HCT116 (cell line): ENCODE data around the gene CDH23. TPM values are rescaled to one million over a fixed set of nuclear protein-coding genes. Genes with fewer than 3 reads are reported as not detected.

Source experiments
- ATAC-seq: fragments of 200-7000 bp; cut with Tn5 transposase; 2 replicates; pipeline ENCODE4 v1.9.1; 2020; ENCODE audit warnings: mild to moderate bottlenecking, moderate library complexity
- BruUV-seq: library from RNA; stranded (reverse); fragments of 400-500 nt; replicated peaks from 2 replicates; lab custom pipeline; 2021; lab: Mats Ljungman, UMichigan
- CTCF ChIA-PET: fragments of 300-600 bp; sonication (Branson Sonifier 250); formaldehyde crosslinking; loops from one replicate; lab custom pipeline; 2021; ENCODE audit warnings: antibody characterized with exemption; lab: Charles Lee
- POLR2A ChIA-PET: fragments of 300-600, 350-600 bp; sonication (Branson Sonifier 250); formaldehyde crosslinking; loops from one replicate; lab custom pipeline; 2021; ENCODE audit warnings: antibody characterized with exemption; lab: Charles Lee
- RAD21 ChIA-PET, 2 experiments: fragments of 300-600 bp; sonication (Branson Sonifier 250); formaldehyde crosslinking; loops; one replicate each; lab custom pipeline; 2023; ENCODE audit warnings: low total read pairs in 2 of 2; ENCODE audit not compliant: uncharacterized antibody in 2 of 2, unreplicated experiment in 2 of 2, low non-redundant PET in 1 of 2; lab: Charles Lee
- DNase-seq: peaks from one replicate; pipeline ENCODE4 v3.0.0-alpha.2; 2010; ENCODE audit warnings: low read depth, low spot score
- H2AFZ ChIP-seq: fragments of 200-600 bp; shearing (Covaris generic), sonication (generic); 2 replicates; pipeline ENCODE4 v1.6.1; 2017; ENCODE audit warnings: low read depth, mixed run types, mixed read lengths, antibody characterized with exemption, low read length; ENCODE audit not compliant: poor library complexity, severe bottlenecking
- H3K27ac ChIP-seq: 2 replicates; pipeline ENCODE4 v1.5.1; 2012; ENCODE audit warnings: low read depth, low read length
- H3K27me3 ChIP-seq: fragments of 200-600 bp; sonication (generic); 2 replicates; pipeline ENCODE4 v1.6.1; 2016; ENCODE audit warnings: mixed run types, low read length, mixed read lengths; ENCODE audit not compliant: insufficient read depth
- H3K36me3 ChIP-seq, 2 experiments: fragments of 200-500 bp in 1 of 2; fragments of 200-600 bp in 1 of 2; sonication (Bioruptor generic) in 1 of 2; sonication (generic) in 1 of 2; 2 replicates each; pipeline versions ENCODE4 v1.5.1 to v1.6.1; 2014 to 2016; ENCODE audit warnings: low read length in 2 of 2, inconsistent platforms in 1 of 2, mixed read lengths in 1 of 2, mixed run types in 1 of 2; ENCODE audit not compliant: insufficient read depth in 2 of 2, control insufficient read depth in 1 of 2
- H3K4me1 ChIP-seq, 2 experiments: fragments of 200-600 bp in 1 of 2; sonication (generic) in 1 of 2; 2 replicates each; pipeline versions ENCODE4 v1.5.1 to v1.6.1; 2012 to 2017; ENCODE audit warnings: low read length in 2 of 2, inconsistent platforms in 1 of 2, mild to moderate bottlenecking in 1 of 2, mixed read lengths in 1 of 2, mixed run types in 1 of 2, moderate library complexity in 1 of 2; ENCODE audit not compliant: insufficient read depth in 2 of 2, control insufficient read depth in 1 of 2
- H3K4me2 ChIP-seq: fragments of 200-600 bp; sonication (generic); 2 replicates; pipeline ENCODE4 v1.6.1; 2017; ENCODE audit warnings: mixed run types, low read length, mixed read lengths
- H3K4me3 ChIP-seq, 2 experiments: fragments of 200-600 bp in 1 of 2; sonication (generic) in 1 of 2; replicated peaks in 1 of 2; 2 replicates each; pipeline ENCODE4 v1.5.1; 2011 to 2016; ENCODE audit warnings: low read length in 2 of 2, control low read depth in 1 of 2, low read depth in 1 of 2, mild to moderate bottlenecking in 1 of 2, mixed read lengths in 1 of 2, mixed run types in 1 of 2
- H3K79me2 ChIP-seq: fragments of 200-600 bp; sonication (generic); 2 replicates; pipeline ENCODE4 v1.6.1; 2017; ENCODE audit warnings: mild to moderate bottlenecking, mixed run types, low read length, moderate library complexity, mixed read lengths; ENCODE audit not compliant: insufficient read depth
- H3K9ac ChIP-seq: fragments of 200-600 bp; sonication (generic); 2 replicates; pipeline ENCODE4 v1.6.1; 2016; ENCODE audit warnings: low read length, mixed read lengths
- H3K9me2 ChIP-seq: fragments of 200-600 bp; sonication (generic), shearing (Covaris generic); 2 replicates; pipeline ENCODE4 v1.6.1; 2017; ENCODE audit warnings: mixed run types, mild to moderate bottlenecking, moderate library complexity; ENCODE audit not compliant: insufficient read depth
- H3K9me3 ChIP-seq, 2 experiments: fragments of 200-500 bp in 1 of 2; fragments of 200-600 bp in 1 of 2; sonication (Bioruptor generic) in 1 of 2; sonication (generic) in 1 of 2; 2 replicates each; pipeline ENCODE4 v1.6.1; 2014 to 2017; ENCODE audit warnings: low read length in 2 of 2, mixed read lengths in 2 of 2, inconsistent platforms in 1 of 2, low read depth in 1 of 2, mild to moderate bottlenecking in 1 of 2, mixed run types in 1 of 2, moderate library complexity in 1 of 2; ENCODE audit not compliant: control insufficient read depth in 1 of 2, insufficient read depth in 1 of 2
- H4K20me1 ChIP-seq: fragments of 200-600 bp; sonication (generic), shearing (Covaris generic); 2 replicates; pipeline ENCODE4 v1.6.1; 2017; ENCODE audit warnings: mixed run types, mild to moderate bottlenecking, moderate library complexity; ENCODE audit not compliant: insufficient read depth
- CBX3 ChIP-seq: IDR thresholded peaks from 2 replicates; pipeline ENCODE4 v1.6.1; 2012; ENCODE audit warnings: low read depth
- EGR1 ChIP-seq: IDR thresholded peaks from 2 replicates; pipeline ENCODE4 v1.6.1; 2012; ENCODE audit warnings: low read depth
- ELF1 ChIP-seq: IDR thresholded peaks from 2 replicates; pipeline ENCODE4 v1.6.1; 2012; ENCODE audit warnings: low read depth, borderline replicate concordance
- EZH2 ChIP-seq: fragments of 200-600 bp; sonication (generic); IDR thresholded peaks from 2 replicates; pipeline ENCODE4 v1.6.1; 2017; ENCODE audit warnings: antibody characterized with exemption, mixed run types
- JUND ChIP-seq: IDR thresholded peaks from 2 replicates; pipeline ENCODE4 v1.6.1; 2012
- MAX ChIP-seq: IDR thresholded peaks from 2 replicates; pipeline ENCODE4 v1.6.1; 2012
- POLR2AphosphoS5 ChIP-seq: IDR thresholded peaks from 2 replicates; pipeline ENCODE4 v1.6.1; 2011; ENCODE audit warnings: mild to moderate bottlenecking, low read depth, low read length, moderate library complexity
- RAD21 ChIP-seq: IDR thresholded peaks from 2 replicates; pipeline ENCODE4 v1.6.1; 2012; ENCODE audit warnings: low read depth, mild to moderate bottlenecking
- SIN3A ChIP-seq: IDR thresholded peaks from 2 replicates; pipeline ENCODE4 v1.6.1; 2012; ENCODE audit warnings: low read depth
- intact Hi-C: fragments of 100-400 bp; cut with micrococcal nuclease; formaldehyde crosslinking; loops from 2 replicates; pipeline ENCODE4 v1.10.0; 2022
- total RNA-seq: library from RNA; stranded (reverse); gene quantifications from one replicate; pipeline ENCODE4 v1.2.1, GENCODE V29; 2021; ENCODE audit not compliant: unreplicated experiment
- TF ChIP-seq, protein P1 (sequence below), 3 experiments: fragments of 200-600 bp in 1 of 3; sonication (generic) in 1 of 3; IDR thresholded peaks in 2 of 3; conservative IDR thresholded peaks in 1 of 3; 2 replicates each; pipeline ENCODE4 v1.5.1; 2012 to 2017; ENCODE audit warnings: low read depth in 2 of 3, low read length in 2 of 3, antibody characterized with exemption in 1 of 3, borderline replicate concordance in 1 of 3, control low read depth in 1 of 3, mild to moderate bottlenecking in 1 of 3, mixed read lengths in 1 of 3, mixed run types in 1 of 3, moderate library complexity in 1 of 3; ENCODE audit not compliant: insufficient read depth in 1 of 3

CDH23 gene
- total RNA-seq, 1 experiment from 2014 or later: not detected

- H4K20me1 ChIP-seq: no peaks in the 10 kb centered on the region
- H3K79me2 ChIP-seq: no peaks in the 10 kb centered on the region
- no TSS peak for BruUV-seq
- CTCF ChIA-PET: no interaction called here
- H3K27me3 ChIP-seq: no peaks in the 10 kb centered on the region
- H2AFZ ChIP-seq: no peak overlapping the region
- no peaks in the 10 kb centered on the region for H3K4me1 ChIP-seq
- no peak for TF ChIP-seq RAD21
- TF ChIP-seq, protein P1, sequence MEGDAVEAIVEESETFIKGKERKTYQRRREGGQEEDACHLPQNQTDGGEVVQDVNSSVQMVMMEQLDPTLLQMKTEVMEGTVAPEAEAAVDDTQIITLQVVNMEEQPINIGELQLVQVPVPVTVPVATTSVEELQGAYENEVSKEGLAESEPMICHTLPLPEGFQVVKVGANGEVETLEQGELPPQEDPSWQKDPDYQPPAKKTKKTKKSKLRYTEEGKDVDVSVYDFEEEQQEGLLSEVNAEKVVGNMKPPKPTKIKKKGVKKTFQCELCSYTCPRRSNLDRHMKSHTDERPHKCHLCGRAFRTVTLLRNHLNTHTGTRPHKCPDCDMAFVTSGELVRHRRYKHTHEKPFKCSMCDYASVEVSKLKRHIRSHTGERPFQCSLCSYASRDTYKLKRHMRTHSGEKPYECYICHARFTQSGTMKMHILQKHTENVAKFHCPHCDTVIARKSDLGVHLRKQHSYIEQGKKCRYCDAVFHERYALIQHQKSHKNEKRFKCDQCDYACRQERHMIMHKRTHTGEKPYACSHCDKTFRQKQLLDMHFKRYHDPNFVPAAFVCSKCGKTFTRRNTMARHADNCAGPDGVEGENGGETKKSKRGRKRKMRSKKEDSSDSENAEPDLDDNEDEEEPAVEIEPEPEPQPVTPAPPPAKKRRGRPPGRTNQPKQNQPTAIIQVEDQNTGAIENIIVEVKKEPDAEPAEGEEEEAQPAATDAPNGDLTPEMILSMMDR (IDR thresholded peaks at IDR 0.05 in 2 of 3, conservative IDR thresholded peaks at IDR 0.05 in 1 of 3; ENCODE audit: borderline replicate concordance in 1 of 3, insufficient read depth in 1 of 3, low read depth in 2 of 3, low read length in 2 of 3): no peak
- TF ChIP-seq EZH2: no peak
- TF ChIP-seq MAX: no peak
- no peak for TF ChIP-seq POLR2AphosphoS5
- no peak for TF ChIP-seq ELF1
- TF ChIP-seq CBX3: no peak
- no peak for TF ChIP-seq JUND
- no peak for TF ChIP-seq EGR1
- TF ChIP-seq SIN3A: no peak
- intact Hi-C loops: loop anchor here (10.0 kb wide), 1 partner anchor 214 kb away; no protein-coding TSS in a partner anchor
- POLR2A ChIA-PET: no interaction called here
- no peak overlapping the region for H3K4me2 ChIP-seq
- no peaks in the 10 kb centered on the region for H3K9me3 ChIP-seq
- no peak overlapping the region for H3K27ac ChIP-seq
- DNase-seq (no peak), ATAC-seq (no peak)
- H3K9ac ChIP-seq: no peak overlapping the region
- H3K9me2 ChIP-seq: no peaks in the 10 kb centered on the region
- RAD21 ChIA-PET: no interaction called here
- H3K4me3 ChIP-seq: no peak overlapping the region
- no peaks in the 10 kb centered on the region for H3K36me3 ChIP-seq
Observed at GRCh38 chr10:71799112-71799511, 402.4 kb downstream of the CDH23 start.
